Measurements from ENCODE around the gene YJEFN3.

Gene YJEFN3

DNA sequence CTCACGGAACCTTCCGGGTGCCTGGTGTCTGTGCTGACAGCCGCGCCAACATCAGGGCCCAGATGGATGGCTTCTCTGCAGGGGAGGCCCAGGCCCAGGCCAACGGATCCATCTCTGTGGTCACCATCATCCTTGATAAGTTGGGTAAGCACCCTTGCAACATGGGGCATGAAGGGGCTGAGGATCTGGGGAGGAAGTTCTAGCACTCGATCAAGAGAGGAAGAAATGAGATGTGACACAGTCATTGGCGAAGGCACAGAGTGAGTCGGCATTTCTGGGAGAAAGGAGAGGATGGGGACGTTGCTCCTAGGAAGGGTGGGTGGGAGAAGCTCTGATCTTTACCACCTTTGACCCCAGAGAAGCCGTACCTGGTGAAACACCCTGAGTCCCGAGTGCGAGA lies 13.8 kb downstream of the YJEFN3 start:
- Histone ChIP-seq H3K9ac (ENCODE audit: low read length in 2 of 2) (no peak overlapping the region), H3K4me1 (ENCODE audit: control insufficient read depth, insufficient read depth, low read length) (peaks cover 28% of the 10 kb centered on the region), H3K36me3 (ENCODE audit: control insufficient read depth in 2 of 2, insufficient read depth in 2 of 2, low read length in 2 of 2) (no peaks in the 10 kb centered on the region), H3K27ac (ENCODE audit: low read length) (no peak overlapping the region), H3K27me3 (ENCODE audit: control insufficient read depth in 1 of 2, insufficient read depth in 2 of 2, low read length in 2 of 2) (peaks cover 51 to 68% of the 10 kb centered on the region in 2 donors), H3K9me3 (ENCODE audit: control insufficient read depth in 2 of 2, low read length in 2 of 2) (no peaks in the 10 kb centered on the region), H3K4me3 (ENCODE audit: low read length in 2 of 2) (no peak overlapping the region)

DNA sequence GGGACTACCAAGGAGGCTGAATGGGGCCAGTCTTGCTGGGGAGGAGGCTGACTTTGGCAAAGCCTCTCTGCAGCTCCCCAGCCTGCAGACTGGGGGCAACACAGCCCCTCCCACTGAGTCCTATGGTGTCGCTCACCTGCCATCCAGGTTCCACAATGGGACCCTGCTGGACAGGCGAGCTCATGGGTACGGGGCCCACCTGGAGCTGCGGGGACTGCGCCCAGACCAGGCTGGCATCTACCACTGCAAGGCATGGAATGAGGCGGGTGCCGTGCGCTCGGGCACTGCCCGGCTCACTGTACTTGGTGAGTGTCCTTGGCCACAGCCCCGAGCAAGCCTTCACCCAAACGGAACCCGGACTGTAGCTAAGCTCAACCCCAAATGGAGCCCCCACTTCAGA lies 14.4 kb downstream of the YJEFN3 start:
- Histone ChIP-seq H3K4me1 (ENCODE audit: control insufficient read depth, insufficient read depth, low read length) (peaks cover 23% of the 10 kb centered on the region), H3K9ac (ENCODE audit: low read length in 2 of 2) (no peak overlapping the region), H3K9me3 (ENCODE audit: control insufficient read depth in 2 of 2, low read length in 2 of 2) (no peaks in the 10 kb centered on the region), H3K27me3 (ENCODE audit: control insufficient read depth in 1 of 2, insufficient read depth in 2 of 2, low read length in 2 of 2) (peaks cover 47 to 63% of the 10 kb centered on the region in 2 donors), H3K36me3 (ENCODE audit: control insufficient read depth in 2 of 2, insufficient read depth in 2 of 2, low read length in 2 of 2) (no peaks in the 10 kb centered on the region), H3K27ac (ENCODE audit: low read length) (no peak overlapping the region), H3K4me3 (ENCODE audit: low read length in 2 of 2) (no peak overlapping the region)

DNA sequence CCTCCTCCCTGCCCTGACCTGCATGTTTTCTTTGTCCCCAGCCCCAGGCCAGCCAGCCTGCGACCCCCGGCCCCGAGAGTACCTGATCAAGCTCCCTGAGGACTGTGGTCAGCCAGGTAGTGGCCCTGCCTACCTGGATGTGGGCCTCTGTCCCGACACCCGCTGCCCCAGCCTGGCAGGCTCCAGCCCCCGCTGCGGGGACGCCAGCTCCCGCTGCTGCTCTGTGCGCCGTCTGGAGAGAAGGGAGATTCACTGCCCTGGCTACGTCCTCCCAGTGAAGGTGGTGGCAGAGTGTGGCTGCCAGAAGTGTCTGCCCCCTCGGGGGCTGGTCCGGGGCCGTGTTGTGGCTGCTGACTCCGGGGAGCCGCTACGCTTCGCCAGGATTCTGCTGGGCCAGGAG lies 14.9 kb downstream of the YJEFN3 start:
- Histone ChIP-seq H3K27me3 (ENCODE audit: control insufficient read depth in 1 of 2, insufficient read depth in 2 of 2, low read length in 2 of 2) (peaks cover 43 to 57% of the 10 kb centered on the region in 2 donors), H3K36me3 (ENCODE audit: control insufficient read depth in 2 of 2, insufficient read depth in 2 of 2, low read length in 2 of 2) (no peaks in the 10 kb centered on the region), H3K9ac (ENCODE audit: low read length in 2 of 2) (no peak overlapping the region), H3K9me3 (ENCODE audit: control insufficient read depth in 2 of 2, low read length in 2 of 2) (no peaks in the 10 kb centered on the region), H3K4me1 (ENCODE audit: control insufficient read depth, insufficient read depth, low read length) (peaks cover 18% of the 10 kb centered on the region), H3K27ac (ENCODE audit: low read length) (no peak overlapping the region), H3K4me3 (ENCODE audit: low read length in 2 of 2) (no peak overlapping the region)

DNA sequence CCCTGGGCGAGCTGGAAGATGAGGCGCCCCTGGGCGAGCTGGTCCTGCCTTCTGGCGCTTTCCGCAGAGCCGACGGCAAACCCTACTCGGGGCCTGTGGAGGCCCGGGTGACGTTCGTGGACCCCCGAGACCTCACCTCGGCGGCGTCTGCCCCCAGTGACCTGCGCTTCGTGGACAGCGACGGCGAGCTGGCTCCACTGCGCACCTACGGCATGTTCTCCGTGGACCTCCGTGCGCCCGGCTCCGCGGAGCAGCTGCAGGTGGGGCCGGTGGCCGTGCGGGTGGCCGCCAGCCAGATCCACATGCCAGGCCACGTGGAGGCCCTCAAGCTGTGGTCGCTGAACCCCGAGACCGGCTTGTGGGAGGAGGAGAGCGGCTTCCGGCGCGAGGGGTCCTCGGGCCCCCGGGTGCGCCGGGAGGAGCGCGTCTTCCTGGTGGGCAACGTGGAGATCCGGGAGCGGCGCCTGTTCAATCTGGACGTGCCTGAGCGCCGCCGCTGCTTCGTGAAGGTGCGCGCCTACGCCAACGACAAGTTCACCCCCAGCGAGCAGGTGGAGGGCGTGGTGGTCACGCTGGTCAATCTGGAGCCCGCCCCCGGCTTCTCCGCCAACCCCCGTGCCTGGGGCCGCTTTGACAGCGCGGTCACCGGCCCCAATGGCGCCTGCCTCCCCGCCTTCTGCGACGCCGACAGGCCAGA lies 15.7 kb downstream of the YJEFN3 start:
- Histone ChIP-seq H3K4me3 (ENCODE audit: low read length in 2 of 2) (no peak overlapping the region), H3K9ac (ENCODE audit: low read length in 2 of 2) (no peak overlapping the region), H3K9me3 (ENCODE audit: control insufficient read depth in 2 of 2, low read length in 2 of 2) (no peaks in the 10 kb centered on the region), H3K36me3 (ENCODE audit: control insufficient read depth in 2 of 2, insufficient read depth in 2 of 2, low read length in 2 of 2) (no peaks in the 10 kb centered on the region), H3K27me3 (ENCODE audit: control insufficient read depth in 1 of 2, insufficient read depth in 2 of 2, low read length in 2 of 2) (peaks cover 46 to 53% of the 10 kb centered on the region in 2 donors), H3K27ac (ENCODE audit: low read length) (no peak overlapping the region), H3K4me1 (ENCODE audit: control insufficient read depth, insufficient read depth, low read length) (peaks cover 15% of the 10 kb centered on the region)

DNA sequence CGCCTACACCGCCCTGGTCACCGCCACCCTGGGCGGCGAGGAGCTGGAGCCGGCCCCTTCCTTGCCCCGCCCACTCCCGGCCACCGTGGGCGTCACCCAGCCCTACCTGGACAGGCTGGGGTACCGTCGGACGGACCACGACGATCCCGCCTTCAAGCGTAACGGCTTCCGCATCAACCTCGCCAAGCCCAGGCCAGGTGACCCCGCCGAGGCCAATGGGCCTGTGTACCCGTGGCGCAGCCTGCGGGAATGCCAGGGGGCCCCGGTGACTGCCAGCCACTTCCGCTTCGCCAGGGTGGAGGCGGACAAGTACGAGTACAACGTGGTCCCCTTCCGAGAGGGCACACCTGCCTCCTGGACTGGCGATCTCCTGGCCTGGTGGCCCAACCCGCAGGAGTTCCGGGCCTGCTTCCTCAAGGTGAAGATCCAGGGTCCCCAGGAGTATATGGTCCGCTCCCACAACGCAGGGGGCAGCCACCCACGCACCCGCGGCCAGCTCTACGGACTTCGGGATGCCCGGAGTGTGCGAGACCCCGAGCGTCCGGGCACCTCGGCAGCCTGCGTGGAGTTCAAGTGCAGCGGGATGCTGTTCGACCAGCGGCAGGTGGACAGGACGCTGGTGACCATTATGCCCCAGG lies 16.4 kb downstream of the YJEFN3 start:
- Histone ChIP-seq H3K4me1 (ENCODE audit: control insufficient read depth, insufficient read depth, low read length) (peaks cover 13% of the 10 kb centered on the region), H3K27me3 (ENCODE audit: control insufficient read depth in 1 of 2, insufficient read depth in 2 of 2, low read length in 2 of 2) (peaks cover 52 to 53% of the 10 kb centered on the region in 2 donors), H3K9me3 (ENCODE audit: control insufficient read depth in 2 of 2, low read length in 2 of 2) (no peaks in the 10 kb centered on the region), H3K36me3 (ENCODE audit: control insufficient read depth in 2 of 2, insufficient read depth in 2 of 2, low read length in 2 of 2) (no peaks in the 10 kb centered on the region), H3K27ac (ENCODE audit: low read length) (no peak overlapping the region), H3K4me3 (ENCODE audit: low read length in 2 of 2) (no peak overlapping the region), H3K9ac (ENCODE audit: low read length in 2 of 2) (no peak overlapping the region)

DNA sequence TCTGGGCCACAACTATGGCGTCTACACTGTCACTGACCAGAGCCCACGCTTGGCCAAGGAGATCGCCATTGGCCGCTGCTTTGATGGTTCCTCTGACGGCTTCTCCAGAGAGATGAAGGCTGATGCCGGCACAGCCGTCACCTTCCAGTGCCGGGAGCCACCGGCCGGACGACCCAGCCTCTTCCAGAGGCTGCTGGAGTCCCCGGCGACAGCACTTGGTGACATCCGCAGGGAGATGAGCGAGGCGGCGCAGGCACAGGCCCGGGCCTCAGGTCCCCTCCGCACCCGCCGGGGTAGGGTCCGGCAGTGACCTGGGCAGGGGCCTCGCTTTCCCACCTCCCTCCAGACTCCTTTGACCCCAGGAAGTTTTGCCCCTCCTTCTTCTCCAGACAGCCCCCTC lies 17.0 kb downstream of the YJEFN3 start:
- H3K36me3 ChIP-seq (ENCODE audit: control insufficient read depth in 2 of 2, insufficient read depth in 2 of 2, low read length in 2 of 2), result no peaks in the 10 kb centered on the region
- no peak overlapping the region for H3K9ac ChIP-seq (ENCODE audit: low read length in 2 of 2)
- no peak overlapping the region for H3K27ac ChIP-seq (ENCODE audit: low read length)
- H3K9me3 ChIP-seq (ENCODE audit: control insufficient read depth in 2 of 2, low read length in 2 of 2), result no peaks in the 10 kb centered on the region
- H3K4me1 ChIP-seq (ENCODE audit: control insufficient read depth, insufficient read depth, low read length), result peaks cover 9% of the 10 kb centered on the region
- H3K4me3 ChIP-seq (ENCODE audit: low read length in 2 of 2), result no peak overlapping the region
- H3K27me3 ChIP-seq (ENCODE audit: control insufficient read depth in 1 of 2, insufficient read depth in 2 of 2, low read length in 2 of 2), result peaks cover 50 to 52% of the 10 kb centered on the region in 2 donors

DNA sequence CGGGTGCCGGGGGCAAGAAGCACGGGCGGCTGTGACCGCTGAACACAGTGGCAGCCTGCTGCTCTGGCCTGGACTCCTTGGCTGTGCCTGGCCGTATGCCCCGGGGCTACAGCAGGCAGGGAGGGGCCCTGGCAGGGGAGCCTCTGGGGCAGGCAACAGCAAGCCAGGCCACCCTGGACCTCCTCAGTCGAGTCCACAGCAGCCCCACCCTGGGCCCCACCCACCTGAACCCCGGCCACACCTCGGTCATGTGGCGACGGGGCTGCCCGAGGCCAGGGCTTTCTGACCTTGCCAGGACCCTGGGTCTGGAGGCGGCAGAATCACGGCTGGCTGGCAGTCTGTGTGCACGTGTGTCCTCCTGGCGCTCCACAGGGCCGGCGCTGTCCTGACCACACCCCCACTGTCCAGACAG lies 18.0 kb downstream of the YJEFN3 start:
- peaks cover 40 to 44% of the 10 kb centered on the region in 2 donors for H3K27me3 ChIP-seq (ENCODE audit: control insufficient read depth in 1 of 2, insufficient read depth in 2 of 2, low read length in 2 of 2)
- peaks cover 3% of the 10 kb centered on the region for H3K4me1 ChIP-seq (ENCODE audit: control insufficient read depth, insufficient read depth, low read length)
- H3K36me3 ChIP-seq (ENCODE audit: control insufficient read depth in 2 of 2, insufficient read depth in 2 of 2, low read length in 2 of 2), result no peaks in the 10 kb centered on the region
- no peak overlapping the region for H3K27ac ChIP-seq (ENCODE audit: low read length)
- no peak overlapping the region for H3K9ac ChIP-seq (ENCODE audit: low read length in 2 of 2)
- H3K9me3 ChIP-seq (ENCODE audit: control insufficient read depth in 2 of 2, low read length in 2 of 2), result no peaks in the 10 kb centered on the region
- H3K4me3 ChIP-seq (ENCODE audit: low read length in 2 of 2), result no peak overlapping the region

DNA sequence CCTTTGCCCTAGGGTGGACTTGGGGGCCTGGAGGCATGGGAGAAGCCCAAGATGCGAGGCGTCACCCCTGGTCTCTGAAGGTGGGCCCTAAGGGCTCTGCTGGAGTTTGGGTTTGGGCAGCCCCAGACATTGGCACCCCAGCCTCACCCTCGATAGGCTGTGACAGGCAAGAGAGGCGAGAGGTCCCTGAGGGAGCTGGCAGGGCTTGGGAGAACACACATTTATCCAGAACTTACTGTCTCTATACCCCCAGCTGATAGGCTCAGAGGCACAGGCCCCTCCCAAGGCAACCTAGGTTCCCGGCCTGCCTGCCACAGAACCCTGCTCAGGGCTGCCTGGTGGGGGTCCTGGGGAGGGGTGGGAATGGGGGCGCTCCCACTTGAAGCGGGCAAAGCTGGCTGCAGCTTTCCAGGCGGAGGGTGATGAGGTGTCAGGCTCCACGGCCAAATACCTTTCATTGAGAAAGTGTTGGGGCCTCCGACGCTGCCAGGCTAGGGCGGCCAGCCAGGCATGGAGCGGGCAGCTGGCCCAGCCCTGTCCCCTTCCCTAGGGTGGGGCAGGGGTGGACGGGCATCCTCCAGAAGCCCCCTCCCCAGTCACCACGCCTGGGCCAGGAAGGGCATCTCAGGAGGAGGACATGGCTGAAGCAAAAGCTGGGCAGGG lies 19.1 kb downstream of the YJEFN3 start:
- no peak overlapping the region for H3K4me3 ChIP-seq (ENCODE audit: low read length in 2 of 2)
- no peak overlapping the region for H3K9ac ChIP-seq (ENCODE audit: low read length in 2 of 2)
- H3K36me3 ChIP-seq (ENCODE audit: control insufficient read depth in 2 of 2, insufficient read depth in 2 of 2, low read length in 2 of 2), result no peaks in the 10 kb centered on the region
- H3K4me1 ChIP-seq (ENCODE audit: control insufficient read depth, insufficient read depth, low read length), result no peaks in the 10 kb centered on the region
- H3K9me3 ChIP-seq (ENCODE audit: control insufficient read depth in 2 of 2, low read length in 2 of 2), result no peaks in the 10 kb centered on the region
- H3K27ac ChIP-seq (ENCODE audit: low read length), result no peak overlapping the region
- peaks cover 31 to 33% of the 10 kb centered on the region in 2 donors for H3K27me3 ChIP-seq (ENCODE audit: control insufficient read depth in 1 of 2, insufficient read depth in 2 of 2, low read length in 2 of 2)

DNA sequence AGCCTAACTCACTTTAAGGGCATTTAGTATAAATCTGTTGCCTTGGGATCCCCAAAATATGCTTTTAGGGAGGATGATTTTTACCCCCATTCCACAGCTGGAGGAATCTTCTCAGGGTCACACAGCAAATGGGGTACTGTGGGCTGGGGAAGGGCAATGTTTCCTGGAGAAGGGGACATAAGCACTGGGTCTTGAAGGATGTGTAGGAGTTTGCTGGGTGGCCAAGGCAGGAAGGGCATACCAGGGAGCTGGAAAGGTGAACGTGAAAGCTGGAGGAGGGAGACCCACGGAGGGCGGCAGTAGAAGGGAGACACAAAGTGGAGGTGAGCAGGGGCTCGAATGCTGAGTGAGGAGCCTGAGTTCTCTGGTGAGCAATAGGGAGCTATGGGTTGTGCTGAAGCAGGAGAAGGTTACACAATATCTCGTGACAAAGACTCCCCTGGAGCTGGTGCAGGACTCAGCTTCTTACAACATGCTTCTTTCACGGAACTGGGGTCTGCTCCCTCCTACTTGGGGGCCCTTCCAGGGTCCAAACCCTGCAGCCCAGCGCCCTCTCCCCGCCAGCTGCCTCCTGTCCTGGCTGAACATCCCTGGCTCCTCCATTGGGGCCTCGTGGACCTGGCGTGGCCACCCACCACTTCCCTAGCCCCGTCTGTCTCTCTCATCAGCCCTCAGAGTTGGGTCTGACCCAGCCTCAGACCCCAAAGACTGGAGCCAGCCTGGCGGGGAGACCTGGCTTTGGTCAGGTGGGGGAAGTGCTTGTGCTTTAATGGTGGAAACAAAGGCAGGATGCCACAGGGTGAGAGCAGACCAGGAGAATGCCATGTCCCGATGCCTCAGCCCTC lies 20.4 kb downstream of the YJEFN3 start:
- H3K27ac ChIP-seq (ENCODE audit: low read length), result no peak overlapping the region
- no peak overlapping the region for H3K4me3 ChIP-seq (ENCODE audit: low read length in 2 of 2)
- H3K27me3 ChIP-seq (ENCODE audit: control insufficient read depth in 1 of 2, insufficient read depth in 2 of 2, low read length in 2 of 2), result peaks cover 22 to 23% of the 10 kb centered on the region in 2 donors

DNA sequence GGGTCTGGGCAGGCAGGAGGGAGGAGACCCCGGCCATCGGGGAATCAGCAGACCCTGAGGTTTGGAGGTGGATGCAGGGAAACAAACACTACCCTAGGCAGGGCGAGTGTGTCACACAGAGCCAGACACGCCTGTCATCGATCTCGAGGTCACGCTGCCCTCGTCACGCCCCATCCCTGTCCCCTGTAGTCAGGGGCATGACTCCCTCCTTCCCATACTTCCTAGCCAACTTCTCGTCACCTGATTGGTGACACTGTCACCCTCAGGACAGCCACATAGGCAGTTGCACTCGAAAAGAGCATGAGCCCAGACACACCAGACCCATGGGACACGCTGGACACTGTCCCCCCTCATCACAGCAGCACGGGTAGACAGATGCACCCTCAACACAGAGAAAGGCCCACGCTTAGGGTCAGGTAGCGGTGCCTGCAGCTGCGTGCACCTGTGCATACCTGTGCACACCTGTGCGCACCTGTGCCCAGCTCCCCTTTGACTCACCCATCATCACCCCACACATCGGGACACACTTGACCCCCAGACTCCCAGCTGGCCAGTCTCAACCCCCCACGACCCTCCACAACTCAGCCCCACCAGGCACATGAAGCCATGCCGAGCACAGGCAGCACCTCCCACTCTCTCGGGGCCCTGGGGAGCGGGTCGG lies 21.2 kb downstream of the YJEFN3 start:
- Histone ChIP-seq H3K4me3 (ENCODE audit: low read length in 2 of 2) (no peak overlapping the region), H3K4me1 (ENCODE audit: control insufficient read depth, insufficient read depth, low read length) (no peaks in the 10 kb centered on the region), H3K9me3 (ENCODE audit: control insufficient read depth in 2 of 2, low read length in 2 of 2) (no peaks in the 10 kb centered on the region), H3K9ac (ENCODE audit: low read length in 2 of 2) (no peak overlapping the region), H3K36me3 (ENCODE audit: control insufficient read depth in 2 of 2, insufficient read depth in 2 of 2, low read length in 2 of 2) (no peaks in the 10 kb centered on the region), H3K27ac (ENCODE audit: low read length) (no peak overlapping the region), H3K27me3 (ENCODE audit: control insufficient read depth in 1 of 2, insufficient read depth in 2 of 2, low read length in 2 of 2) (peaks cover 22 to 25% of the 10 kb centered on the region in 2 donors)

More for the DNA sequence above, 20.4 kb downstream of the YJEFN3 start:
- Histone ChIP-seq H3K9ac (ENCODE audit: low read length in 2 of 2) (no peak overlapping the region), H3K4me1 (ENCODE audit: control insufficient read depth, insufficient read depth, low read length) (no peaks in the 10 kb centered on the region), H3K36me3 (ENCODE audit: control insufficient read depth in 2 of 2, insufficient read depth in 2 of 2, low read length in 2 of 2) (no peaks in the 10 kb centered on the region), H3K9me3 (ENCODE audit: control insufficient read depth in 2 of 2, low read length in 2 of 2) (no peaks in the 10 kb centered on the region)

Data from stomach smooth muscle (tissue), 2 donors.